Nephron (organoid): ENCODE results near the gene VKORC1.

Experiments used
- H3K27ac Mint-ChIP-seq, 3 experiments: 2 replicates each; pipeline ENCODE4 v1.8.0; 2020; ENCODE audit warnings: mixed read lengths in 3 of 3, mild to moderate bottlenecking in 2 of 3, moderate library complexity in 1 of 3
- H3K27me3 Mint-ChIP-seq: 2 replicates; pipeline ENCODE4 v1.8.0; 2021; ENCODE audit warnings: low read depth, mild to moderate bottlenecking, moderate library complexity, mixed read lengths
- H3K36me3 Mint-ChIP-seq: 2 replicates; pipeline ENCODE4 v1.8.0; 2020; ENCODE audit warnings: low read depth, mixed read lengths
- H3K4me1 Mint-ChIP-seq: 2 replicates; pipeline ENCODE4 v1.8.0; 2020; ENCODE audit warnings: mixed read lengths
- H3K4me3 Mint-ChIP-seq, 3 experiments: 2 replicates each; pipeline ENCODE4 v1.8.0; 2020; ENCODE audit warnings: mild to moderate bottlenecking in 3 of 3, mixed read lengths in 3 of 3, moderate library complexity in 2 of 3
- H3K9me3 Mint-ChIP-seq: 2 replicates; pipeline ENCODE4 v1.8.0; 2020; ENCODE audit warnings: mixed read lengths
- TF ChIP-seq, protein P1 (sequence below), 3 experiments: fragments of 200-600 bp; sonication (generic); IDR thresholded peaks; one replicate each; pipeline ENCODE4 v1.5.0; 2021; ENCODE audit warnings: antibody characterized with exemption in 3 of 3; ENCODE audit not compliant: unreplicated experiment in 3 of 3

VKORC1 gene

DNA sequence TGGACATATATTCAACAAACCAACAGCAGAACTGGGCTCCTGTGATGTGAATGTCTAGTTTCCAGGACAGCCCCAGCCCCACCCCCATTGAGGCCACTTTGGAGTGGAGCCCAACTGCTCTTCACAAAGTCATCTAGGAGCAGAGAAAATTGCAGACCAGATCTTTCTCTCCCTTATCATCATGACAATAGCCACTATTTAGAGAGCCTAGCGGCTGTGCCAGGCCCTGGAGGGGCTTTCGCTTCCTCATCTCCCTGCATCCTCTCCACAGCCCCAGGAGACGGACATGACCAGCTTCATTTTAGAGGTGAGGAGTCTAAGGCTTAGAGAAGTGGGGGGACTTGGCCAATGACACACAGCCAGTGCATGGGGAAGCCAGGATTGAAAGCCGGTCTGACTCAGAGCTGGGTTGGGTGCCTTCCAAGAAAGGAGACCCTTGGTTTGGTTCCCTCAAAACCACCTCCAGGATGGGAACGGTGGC is 39.5 kb upstream of the VKORC1 start:
- peak overlapping the region; percentile 14 to 61 (median 57) for H3K27ac Mint-ChIP-seq

DNA sequence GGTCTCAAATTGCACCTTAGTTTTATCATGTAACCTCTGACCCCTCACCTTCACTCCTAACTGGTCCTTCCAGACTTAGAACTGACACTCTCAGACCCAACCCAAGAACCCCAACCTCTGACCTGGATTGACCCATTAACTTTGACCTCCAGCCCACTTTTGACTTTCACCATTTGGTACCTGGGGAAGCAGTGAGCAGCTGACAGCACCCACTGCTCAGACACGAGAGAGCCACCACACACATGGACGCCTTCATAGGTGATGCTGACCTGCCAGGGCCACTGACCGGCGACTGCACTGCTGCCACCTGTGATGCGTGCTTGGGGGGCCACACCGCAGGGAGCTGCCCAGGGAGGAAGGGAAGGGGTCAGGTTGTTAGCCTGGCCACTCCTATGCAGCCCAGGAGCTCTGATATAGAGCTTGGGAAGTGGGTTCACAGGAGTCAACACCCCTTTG is 38.5 kb upstream of the VKORC1 start:
- peak overlapping the region in 1 of 3 experiments; percentile 61 for H3K4me3 Mint-ChIP-seq
- peaks cover 16% of the 10 kb centered on the region for H3K4me1 Mint-ChIP-seq
- peak overlapping the region; percentile 14 to 61 (median 57) for H3K27ac Mint-ChIP-seq
- H3K27me3 Mint-ChIP-seq = no peaks in the 10 kb centered on the region
- peaks cover 21% of the 10 kb centered on the region for H3K36me3 Mint-ChIP-seq
- TF ChIP-seq, protein P1, sequence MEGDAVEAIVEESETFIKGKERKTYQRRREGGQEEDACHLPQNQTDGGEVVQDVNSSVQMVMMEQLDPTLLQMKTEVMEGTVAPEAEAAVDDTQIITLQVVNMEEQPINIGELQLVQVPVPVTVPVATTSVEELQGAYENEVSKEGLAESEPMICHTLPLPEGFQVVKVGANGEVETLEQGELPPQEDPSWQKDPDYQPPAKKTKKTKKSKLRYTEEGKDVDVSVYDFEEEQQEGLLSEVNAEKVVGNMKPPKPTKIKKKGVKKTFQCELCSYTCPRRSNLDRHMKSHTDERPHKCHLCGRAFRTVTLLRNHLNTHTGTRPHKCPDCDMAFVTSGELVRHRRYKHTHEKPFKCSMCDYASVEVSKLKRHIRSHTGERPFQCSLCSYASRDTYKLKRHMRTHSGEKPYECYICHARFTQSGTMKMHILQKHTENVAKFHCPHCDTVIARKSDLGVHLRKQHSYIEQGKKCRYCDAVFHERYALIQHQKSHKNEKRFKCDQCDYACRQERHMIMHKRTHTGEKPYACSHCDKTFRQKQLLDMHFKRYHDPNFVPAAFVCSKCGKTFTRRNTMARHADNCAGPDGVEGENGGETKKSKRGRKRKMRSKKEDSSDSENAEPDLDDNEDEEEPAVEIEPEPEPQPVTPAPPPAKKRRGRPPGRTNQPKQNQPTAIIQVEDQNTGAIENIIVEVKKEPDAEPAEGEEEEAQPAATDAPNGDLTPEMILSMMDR (IDR thresholded peaks at IDR 0.05; ENCODE audit: unreplicated experiment in 3 of 3) = no peak
- H3K9me3 Mint-ChIP-seq = no peaks in the 10 kb centered on the region

More for the DNA sequence above, 39.5 kb upstream of the VKORC1 start:
- Mint-ChIP-seq H3K9me3 (no peaks in the 10 kb centered on the region), H3K4me1 (peaks cover 16% of the 10 kb centered on the region), H3K27me3 (no peaks in the 10 kb centered on the region), H3K36me3 (peaks cover 21% of the 10 kb centered on the region), H3K4me3 (peak overlapping the region; percentile 61 to 83 (median 81))
- TF ChIP-seq, protein P1 (IDR thresholded peaks at IDR 0.05; ENCODE audit: unreplicated experiment in 3 of 3) = no peak

DNA sequence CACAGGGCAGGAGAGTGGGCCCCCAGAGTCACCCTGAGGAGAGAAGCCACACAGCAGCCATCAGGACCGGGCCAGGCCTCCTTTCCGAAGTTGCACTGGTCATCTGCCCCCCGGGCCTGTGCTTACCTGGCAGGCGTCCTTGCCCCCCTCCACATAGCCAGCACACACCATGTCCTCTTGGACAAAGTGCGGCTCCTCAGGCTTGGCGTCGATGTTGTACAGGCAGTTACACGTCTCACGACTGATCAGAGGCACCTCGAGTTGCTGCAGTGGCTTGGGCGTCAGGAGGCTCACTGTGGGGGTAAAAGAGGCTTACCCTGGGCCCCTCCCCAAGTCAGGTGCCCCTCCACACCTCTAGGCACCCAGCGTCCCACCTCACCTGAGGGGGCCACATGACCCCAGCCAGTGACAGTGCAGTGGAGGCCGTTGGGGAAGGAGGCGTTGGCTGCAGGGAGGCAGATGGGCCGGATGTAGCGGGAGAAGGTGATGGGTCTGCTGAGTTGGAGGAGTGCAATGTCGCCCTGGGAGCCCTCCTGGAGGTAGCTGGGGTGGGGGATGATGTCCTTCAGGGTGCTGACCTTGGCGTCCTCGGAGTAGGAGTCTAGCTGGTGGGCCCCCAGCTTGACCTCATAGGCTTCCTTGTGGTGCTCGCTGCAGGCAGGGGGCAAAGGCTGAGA is 37.8 kb upstream of the VKORC1 start:
- TF ChIP-seq, protein P1 (IDR thresholded peaks at IDR 0.05; ENCODE audit: unreplicated experiment in 3 of 3) = no peak
- Mint-ChIP-seq H3K4me3 (no peak overlapping the region), H3K27me3 (no peaks in the 10 kb centered on the region), H3K4me1 (peaks cover 16% of the 10 kb centered on the region), H3K9me3 (no peaks in the 10 kb centered on the region), H3K36me3 (peaks cover 21% of the 10 kb centered on the region), H3K27ac (peak overlapping the region in 1 of 3 experiments; percentile 57)

DNA sequence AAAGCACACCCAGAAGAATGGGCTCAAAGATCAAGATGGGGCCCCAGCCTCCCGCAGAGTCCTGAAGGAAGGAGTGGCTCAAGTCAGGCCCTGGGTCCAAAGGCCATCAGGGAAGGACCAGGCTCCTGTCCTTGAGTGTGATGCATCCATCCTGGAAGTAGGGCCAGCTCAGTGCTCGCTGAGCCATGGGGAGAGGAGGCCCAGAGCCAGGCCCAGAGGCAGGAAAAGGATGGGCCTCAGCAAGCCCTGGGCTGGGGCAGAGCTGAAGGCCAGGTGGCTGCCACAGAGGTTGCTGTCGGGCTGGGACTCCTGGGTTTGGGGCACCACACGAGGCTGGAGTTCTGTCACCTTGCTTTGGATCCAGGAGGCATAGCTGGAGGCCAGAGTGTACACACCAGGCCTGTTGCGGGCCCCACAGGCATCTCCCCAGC is 37.3 kb upstream of the VKORC1 start:
- H3K36me3 Mint-ChIP-seq = peaks cover 21% of the 10 kb centered on the region

DNA sequence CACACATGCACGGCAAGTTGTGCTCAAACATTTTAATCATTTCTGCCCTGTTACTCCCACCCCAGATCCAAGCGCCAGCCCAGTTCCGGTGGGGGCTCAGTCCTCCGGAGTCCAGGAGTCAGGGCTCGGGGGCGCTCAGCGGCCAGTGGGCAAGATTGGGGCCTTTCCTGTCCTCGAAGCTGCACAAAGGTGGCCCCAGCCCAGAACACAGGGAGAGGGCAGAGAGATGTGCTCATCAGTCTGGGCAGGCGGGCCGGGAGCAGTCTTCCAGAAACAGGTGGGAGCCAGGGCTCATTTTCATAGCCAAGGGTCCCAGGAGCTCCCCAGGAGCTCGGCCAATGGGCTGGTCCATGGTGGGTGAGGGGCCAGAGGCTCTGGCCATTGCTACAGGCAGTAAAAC is 36.8 kb upstream of the VKORC1 start:
- peaks cover 16% of the 10 kb centered on the region for H3K4me1 Mint-ChIP-seq
- H3K27ac Mint-ChIP-seq = peak overlapping the region in 2 of 3 experiments; percentile 77 to 89
- H3K9me3 Mint-ChIP-seq = no peaks in the 10 kb centered on the region
- no peaks in the 10 kb centered on the region for H3K27me3 Mint-ChIP-seq
- H3K4me3 Mint-ChIP-seq = peak overlapping the region in 1 of 3 experiments; percentile 25
- TF ChIP-seq, protein P1 (IDR thresholded peaks at IDR 0.05; ENCODE audit: unreplicated experiment in 3 of 3) = no peak
- H3K36me3 Mint-ChIP-seq = peaks cover 21% of the 10 kb centered on the region

More for the DNA sequence above, 37.3 kb upstream of the VKORC1 start:
- no peak overlapping the region for H3K4me3 Mint-ChIP-seq
- peaks cover 16% of the 10 kb centered on the region for H3K4me1 Mint-ChIP-seq
- peak overlapping the region in 1 of 3 experiments; percentile 89 for H3K27ac Mint-ChIP-seq
- H3K27me3 Mint-ChIP-seq = no peaks in the 10 kb centered on the region
- H3K9me3 Mint-ChIP-seq = no peaks in the 10 kb centered on the region
- TF ChIP-seq, protein P1 (IDR thresholded peaks at IDR 0.05; ENCODE audit: unreplicated experiment in 3 of 3) = no peak
